Measurements from ENCODE around the gene C16orf54.
"Not testable (repeated sequence)": the region's sequence is repeated elsewhere in the genome, so short reads cannot be mapped to it uniquely, and the experiment has no call there.

The C16orf54 gene

DNA sequence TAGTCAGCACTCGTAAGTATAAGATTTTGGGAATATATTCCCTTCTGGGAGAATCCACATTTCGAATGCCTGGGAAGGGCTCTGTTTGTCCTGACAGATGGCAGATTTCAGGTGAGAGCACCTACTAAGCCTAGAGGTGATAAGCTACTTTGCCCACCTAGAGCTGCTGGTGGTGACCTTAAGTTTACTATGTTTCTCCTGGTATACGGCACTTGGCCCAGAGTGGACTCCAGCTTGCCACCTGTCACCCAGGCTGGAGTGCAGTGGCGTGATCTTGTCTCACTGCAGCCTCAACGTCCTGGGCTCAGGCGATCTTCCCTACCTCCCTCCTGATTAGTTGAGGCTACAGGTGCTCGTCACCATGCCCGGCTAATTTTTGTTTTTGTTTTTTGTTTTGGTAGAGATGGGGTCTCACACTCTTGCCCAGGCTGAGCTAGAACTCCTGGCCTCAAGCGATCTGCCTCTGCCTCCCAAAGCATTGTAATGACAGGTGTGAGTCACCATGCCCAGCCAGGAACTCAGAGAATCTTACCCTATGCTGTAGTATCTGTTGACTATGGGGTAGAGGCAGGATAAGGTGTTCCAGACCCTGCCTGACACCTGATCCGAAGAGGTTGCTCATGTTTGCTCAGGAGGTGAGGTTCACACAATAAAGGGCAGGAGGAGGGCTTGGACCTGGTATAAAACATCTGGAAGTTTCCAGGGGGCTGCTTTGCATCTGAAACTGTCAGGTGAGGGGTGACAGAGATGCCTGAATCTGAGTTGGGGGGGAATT is 32.0 kb upstream of the C16orf54 start, which contains the start of gene ZG16:
ZG16 (plus strand) TSS at position 681 of the 775 bp plus-strand sequence. CDS start 1,011 bp downstream, outside the sequence.
- no peak within 1 kb of the TSS for H3K27ac Mint-ChIP-seq

DNA sequence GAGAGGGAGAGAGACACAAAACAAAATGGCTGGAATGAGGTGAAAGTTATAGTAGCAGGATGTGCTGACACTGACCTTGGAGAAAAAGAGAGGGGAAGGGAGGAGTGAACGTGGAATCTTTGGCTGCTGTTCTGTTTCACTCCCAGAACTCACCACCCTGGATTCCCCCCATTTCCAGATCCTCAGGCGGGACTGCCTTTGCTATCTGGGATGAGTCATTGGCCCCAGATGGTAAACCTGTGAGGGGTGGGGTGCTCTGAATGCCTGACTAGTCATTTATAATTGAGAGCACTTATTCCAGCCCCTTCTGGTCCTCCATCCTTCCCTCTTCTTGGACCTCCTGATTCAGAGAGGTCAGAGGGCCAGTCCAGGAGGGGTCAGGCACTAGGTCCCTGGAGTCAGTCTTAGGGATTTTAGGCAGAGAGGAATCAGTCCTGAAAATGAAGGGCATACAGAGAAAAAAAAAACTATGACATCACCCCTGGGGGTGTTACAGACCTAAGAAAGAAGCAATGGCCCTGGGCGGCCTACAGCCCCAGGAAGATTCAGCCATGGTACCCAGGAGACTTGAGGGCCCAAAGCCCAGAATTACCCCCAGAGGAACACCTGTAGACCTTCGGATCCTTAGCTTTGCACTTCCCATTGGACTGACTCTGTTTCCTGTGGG is 30.1 kb upstream of the C16orf54 start:
- peaks cover 7% of the 10 kb centered on the region for H3K4me1 Mint-ChIP-seq
- no peaks in the 10 kb centered on the region for H3K36me3 Mint-ChIP-seq (ENCODE audit: low read depth)
- H3K4me3 Mint-ChIP-seq, result no peak overlapping the region
- ATAC-seq (no peak), DNase-seq (no peak)
- H3K27me3 Mint-ChIP-seq, result no peaks in the 10 kb centered on the region
- no peak overlapping the region for H3K27ac Mint-ChIP-seq
- H3K9me3 Mint-ChIP-seq, result no peaks in the 10 kb centered on the region

More for the DNA sequence above, 32.0 kb upstream of the C16orf54 start, which contains the start of gene ZG16:
- Mint-ChIP-seq H3K36me3 (ENCODE audit: low read depth) (no peaks in the 10 kb centered on the region), H3K9me3 (no peaks in the 10 kb centered on the region), H3K27me3 (no peaks in the 10 kb centered on the region), H3K4me1 (peaks cover 7% of the 10 kb centered on the region), H3K4me3 (no peak within 1 kb of the TSS)
- ATAC-seq (no peak), DNase-seq (no peak)

DNA sequence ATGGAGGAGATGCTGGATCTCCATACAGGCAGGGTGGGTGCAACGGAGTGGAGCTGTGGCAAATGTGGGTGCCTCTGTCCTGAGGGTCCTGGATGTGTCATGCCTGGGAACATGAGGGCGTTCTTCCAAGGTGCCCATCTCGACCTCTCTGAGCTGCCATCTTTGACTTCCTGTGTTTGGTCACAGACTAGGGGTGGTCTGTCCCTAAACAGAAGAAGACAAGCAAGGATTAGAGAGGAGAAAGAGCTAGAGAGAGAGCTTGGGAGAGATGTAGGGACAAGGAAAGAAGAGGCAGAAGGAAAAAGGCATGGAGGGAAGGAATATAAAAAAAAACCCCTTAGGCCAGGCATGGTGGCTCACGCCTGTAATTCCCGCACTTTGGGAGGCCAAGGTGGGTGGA is 28.9 kb upstream of the C16orf54 start:
- Mint-ChIP-seq H3K4me3 (no peak overlapping the region), H3K27me3 (no peaks in the 10 kb centered on the region), H3K4me1 (peaks cover 7% of the 10 kb centered on the region), H3K36me3 (ENCODE audit: low read depth) (no peaks in the 10 kb centered on the region), H3K27ac (no peak overlapping the region), H3K9me3 (no peaks in the 10 kb centered on the region)
- ATAC-seq (no peak), DNase-seq (no peak)

DNA sequence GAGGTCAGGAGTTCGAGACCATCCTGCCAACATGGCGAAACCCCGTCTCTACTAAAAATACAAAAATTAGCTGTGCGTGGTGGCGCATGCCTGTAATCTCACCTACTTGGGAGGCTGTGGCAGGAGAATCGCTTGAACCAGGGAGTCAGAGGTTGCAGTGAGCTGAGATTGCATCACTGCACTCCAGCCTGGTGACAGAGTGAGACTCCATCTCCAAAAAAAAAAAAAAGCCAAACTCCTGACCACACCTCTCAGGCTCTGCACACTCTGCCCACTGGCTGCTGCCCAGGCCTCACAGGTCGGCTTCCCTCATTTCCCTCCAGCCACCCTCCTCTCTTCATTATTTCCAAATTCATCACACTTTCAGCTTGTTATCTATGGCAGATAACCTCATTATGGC is 26.5 kb upstream of the C16orf54 start:
- not testable (repeated sequence) for DNase-seq; H3K27me3 Mint-ChIP-seq; H3K4me3 Mint-ChIP-seq; H3K4me1 Mint-ChIP-seq; H3K36me3 Mint-ChIP-seq (ENCODE audit: low read depth); H3K27ac Mint-ChIP-seq; H3K9me3 Mint-ChIP-seq; ATAC-seq

DNA sequence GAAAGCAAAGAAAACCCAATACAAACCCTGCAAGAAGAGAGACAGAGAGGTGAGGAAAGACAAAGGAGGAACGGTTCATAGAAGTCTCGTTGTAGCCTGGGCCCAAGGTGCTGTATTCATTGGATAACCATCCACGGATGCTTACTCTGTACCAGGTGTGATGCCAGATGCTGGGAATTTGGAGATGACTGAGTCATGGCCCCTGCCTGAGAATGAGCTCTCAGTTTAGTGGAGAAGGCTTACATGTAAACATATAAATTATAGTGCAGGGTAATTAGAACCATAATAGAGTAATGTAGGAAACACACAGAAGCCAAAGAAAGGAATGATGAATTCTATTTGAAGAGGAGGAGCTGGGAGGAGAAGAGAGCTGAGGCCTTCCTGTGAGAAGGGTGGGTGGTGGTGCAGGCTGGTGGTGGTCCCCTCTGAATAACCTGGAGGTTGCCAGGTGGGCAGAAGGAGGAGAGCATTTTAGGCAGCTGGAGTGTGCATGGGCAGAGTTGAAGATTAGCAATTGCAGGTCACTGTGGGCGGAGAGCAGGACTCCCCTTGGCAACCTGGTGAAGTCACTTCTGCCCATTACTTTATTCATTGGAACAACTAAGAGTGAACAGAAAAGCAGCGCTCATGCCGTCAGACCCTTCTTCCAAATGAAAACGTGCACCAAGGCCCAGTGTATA is 24.6 kb upstream of the C16orf54 start:
- Mint-ChIP-seq H3K4me1 (peaks cover 4% of the 10 kb centered on the region), H3K27ac (no peak overlapping the region), H3K4me3 (no peak overlapping the region), H3K27me3 (no peaks in the 10 kb centered on the region), H3K9me3 (no peaks in the 10 kb centered on the region), H3K36me3 (ENCODE audit: low read depth) (no peaks in the 10 kb centered on the region)
- no peak for DNase-seq
- no peak for ATAC-seq

DNA sequence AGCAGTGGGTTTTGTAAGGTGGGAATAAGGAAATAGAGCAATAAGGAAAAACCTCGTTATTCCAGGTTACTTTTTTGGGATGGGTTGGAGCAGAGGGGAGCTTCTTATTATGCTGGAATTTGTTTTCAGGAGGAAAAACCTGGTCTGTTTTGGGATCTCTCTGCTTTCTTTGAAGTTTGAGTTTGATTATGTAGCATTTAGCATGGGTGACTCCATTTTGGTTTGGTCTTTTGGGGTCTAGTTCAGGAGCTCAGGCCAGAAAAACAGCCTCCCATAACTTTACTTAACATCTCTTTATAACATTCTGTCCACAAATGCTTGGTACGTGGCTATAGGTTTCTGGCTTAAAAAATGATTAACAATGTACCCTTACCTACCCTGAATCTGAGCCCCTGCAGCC is 23.7 kb upstream of the C16orf54 start:
- H3K4me3 Mint-ChIP-seq, result no peak overlapping the region
- no peaks in the 10 kb centered on the region for H3K36me3 Mint-ChIP-seq (ENCODE audit: low read depth)
- no peaks in the 10 kb centered on the region for H3K9me3 Mint-ChIP-seq
- DNase-seq, result no peak
- H3K27me3 Mint-ChIP-seq, result no peaks in the 10 kb centered on the region
- ATAC-seq, result no peak
- peaks cover 4% of the 10 kb centered on the region for H3K4me1 Mint-ChIP-seq
- no peak overlapping the region for H3K27ac Mint-ChIP-seq

DNA sequence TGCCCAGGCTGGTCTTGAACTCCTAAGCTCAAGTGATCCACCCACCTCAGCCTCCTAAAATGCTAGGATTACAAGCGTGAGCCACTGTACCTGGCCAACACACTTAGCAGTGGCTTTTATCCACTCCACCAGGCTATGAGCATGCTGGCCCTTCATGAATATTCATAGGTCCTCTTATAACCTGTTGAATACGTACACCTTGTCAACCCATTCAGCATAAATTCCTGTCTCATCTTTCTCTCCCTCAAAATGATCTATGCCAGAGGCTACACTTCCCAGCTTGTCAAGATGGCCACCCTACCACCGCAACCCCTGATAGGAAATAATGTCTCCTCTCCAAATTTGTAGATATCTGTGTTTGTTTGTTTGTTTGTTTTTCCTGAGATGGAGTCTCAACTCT is 21.3 kb upstream of the C16orf54 start:
- no peaks in the 10 kb centered on the region for H3K36me3 Mint-ChIP-seq (ENCODE audit: low read depth)
- no peak for DNase-seq
- H3K27me3 Mint-ChIP-seq, result no peaks in the 10 kb centered on the region
- H3K27ac Mint-ChIP-seq, result no peak overlapping the region
- no peaks in the 10 kb centered on the region for H3K9me3 Mint-ChIP-seq
- ATAC-seq, result no peak
- H3K4me1 Mint-ChIP-seq, result peaks cover 4% of the 10 kb centered on the region
- no peak overlapping the region for H3K4me3 Mint-ChIP-seq

DNA sequence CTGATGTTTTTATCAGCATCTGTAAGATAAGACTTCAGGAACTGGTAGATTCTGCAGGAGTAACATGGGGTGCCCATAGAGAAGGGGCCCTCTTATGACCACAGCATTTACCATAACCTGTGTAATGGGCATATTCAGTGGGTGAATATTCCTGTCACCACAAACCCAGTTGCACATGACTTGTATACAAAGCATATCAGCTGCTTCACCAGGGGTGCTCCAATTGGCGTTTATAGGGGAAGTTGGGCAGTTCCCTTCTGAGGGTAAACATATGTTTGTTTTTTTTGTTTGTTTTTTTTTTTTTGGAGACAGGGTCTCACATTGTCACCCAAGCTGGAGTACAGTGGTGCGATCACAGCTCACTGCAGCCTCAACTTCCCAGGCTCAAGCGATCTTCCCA is 20.8 kb upstream of the C16orf54 start:
- Mint-ChIP-seq H3K27ac (no peak overlapping the region), H3K36me3 (ENCODE audit: low read depth) (no peaks in the 10 kb centered on the region), H3K9me3 (no peaks in the 10 kb centered on the region), H3K27me3 (no peaks in the 10 kb centered on the region), H3K4me1 (peaks cover 4% of the 10 kb centered on the region), H3K4me3 (no peak overlapping the region)
- no peak for ATAC-seq
- no peak for DNase-seq

DNA sequence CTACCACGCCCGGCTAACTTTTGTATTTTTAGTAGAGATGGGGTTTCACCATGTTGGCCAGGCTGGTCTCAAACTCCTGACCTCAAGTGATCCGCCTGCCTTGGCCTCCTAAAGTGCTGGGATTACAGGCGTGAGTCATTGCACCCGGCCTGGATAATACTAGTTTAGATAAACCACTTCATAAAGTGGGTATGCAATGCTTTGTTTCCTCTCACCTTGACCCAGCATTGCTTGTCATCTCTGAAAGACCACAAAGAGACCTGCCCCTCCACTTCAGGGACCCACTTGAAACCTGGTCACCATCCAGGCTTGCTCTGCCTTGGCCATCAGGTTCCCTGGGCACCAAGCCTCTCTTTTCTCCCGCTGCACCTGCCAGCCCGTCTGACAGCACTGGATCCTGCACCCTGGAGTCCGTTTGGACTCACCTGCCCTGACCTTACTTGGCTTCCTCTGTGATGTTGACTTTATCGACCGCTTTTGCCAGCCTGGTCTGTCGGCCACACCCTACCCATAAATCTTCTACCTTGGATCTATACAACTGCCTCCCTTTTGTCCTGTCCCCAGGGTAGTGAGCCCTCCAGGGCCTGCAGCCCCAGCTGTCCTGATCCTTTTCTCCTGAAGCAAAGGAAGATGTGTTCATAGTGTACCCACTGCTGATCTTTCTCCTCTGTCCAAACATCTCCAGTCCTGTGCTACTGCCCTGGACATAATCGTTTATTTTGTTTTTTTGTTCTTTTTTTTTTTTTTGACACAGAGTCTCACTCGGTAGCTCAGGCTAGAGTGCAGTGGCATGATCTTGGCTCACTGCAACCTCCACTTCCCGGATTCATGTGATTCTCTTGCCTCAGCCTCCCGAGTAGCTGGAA is 19.6 kb upstream of the C16orf54 start:
- no peaks in the 10 kb centered on the region for H3K9me3 Mint-ChIP-seq
- no peak overlapping the region for H3K27ac Mint-ChIP-seq
- ATAC-seq (no peak), DNase-seq (no peak)
- H3K4me3 Mint-ChIP-seq, result no peak overlapping the region
- H3K4me1 Mint-ChIP-seq, result peaks cover 3% of the 10 kb centered on the region
- no peaks in the 10 kb centered on the region for H3K36me3 Mint-ChIP-seq (ENCODE audit: low read depth)
- H3K27me3 Mint-ChIP-seq, result no peaks in the 10 kb centered on the region

DNA sequence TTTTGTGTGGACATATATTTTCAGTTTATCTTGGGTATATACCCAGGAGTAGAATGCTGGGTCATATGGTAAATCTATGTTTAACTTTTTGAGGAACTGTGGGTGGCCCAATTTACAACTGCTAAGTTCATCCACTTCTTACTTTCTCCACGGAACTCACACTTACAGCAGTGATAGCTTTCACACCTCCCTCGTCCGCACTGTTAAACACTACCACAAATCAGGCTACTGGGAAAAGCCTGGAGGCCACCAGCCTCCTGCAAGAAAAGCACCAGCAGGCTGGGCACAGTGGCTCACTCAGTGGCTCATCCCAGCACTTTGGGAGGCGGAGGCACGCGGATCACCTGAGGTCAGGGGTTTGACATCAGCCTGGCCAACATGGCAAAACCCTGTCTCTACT is 17.5 kb upstream of the C16orf54 start:
- Mint-ChIP-seq H3K27me3 (no peaks in the 10 kb centered on the region), H3K4me1 (peaks cover 4% of the 10 kb centered on the region), H3K9me3 (no peaks in the 10 kb centered on the region), H3K36me3 (ENCODE audit: low read depth) (no peaks in the 10 kb centered on the region), H3K4me3 (no peak overlapping the region), H3K27ac (no peak overlapping the region)
- DNase-seq (no peak), ATAC-seq (no peak)

DNA sequence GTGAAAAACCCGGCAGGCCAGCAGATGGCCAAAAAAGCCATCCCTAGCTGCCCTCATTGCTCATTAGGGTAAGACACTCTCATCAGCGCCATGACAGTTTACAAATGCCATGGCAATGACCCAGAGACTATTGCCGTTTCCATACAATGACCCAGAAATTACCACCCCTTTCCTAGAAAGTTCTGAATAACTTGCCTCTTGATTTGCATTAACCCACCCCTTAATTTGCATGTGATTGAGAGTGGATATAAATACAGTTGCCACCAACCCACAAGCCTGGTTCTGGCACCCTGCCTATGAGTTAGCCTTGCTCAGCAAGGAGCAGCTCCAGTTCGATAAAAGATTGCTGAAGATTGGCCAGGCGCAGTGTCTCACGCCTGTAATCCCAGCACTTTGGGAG is 16.1 kb upstream of the C16orf54 start:
- no peak overlapping the region for H3K4me3 Mint-ChIP-seq
- H3K36me3 Mint-ChIP-seq (ENCODE audit: low read depth), result no peaks in the 10 kb centered on the region
- DNase-seq (no peak), ATAC-seq (no peak)
- H3K9me3 Mint-ChIP-seq, result no peaks in the 10 kb centered on the region
- peaks cover 6% of the 10 kb centered on the region for H3K4me1 Mint-ChIP-seq
- no peak overlapping the region for H3K27ac Mint-ChIP-seq
- no peaks in the 10 kb centered on the region for H3K27me3 Mint-ChIP-seq

DNA sequence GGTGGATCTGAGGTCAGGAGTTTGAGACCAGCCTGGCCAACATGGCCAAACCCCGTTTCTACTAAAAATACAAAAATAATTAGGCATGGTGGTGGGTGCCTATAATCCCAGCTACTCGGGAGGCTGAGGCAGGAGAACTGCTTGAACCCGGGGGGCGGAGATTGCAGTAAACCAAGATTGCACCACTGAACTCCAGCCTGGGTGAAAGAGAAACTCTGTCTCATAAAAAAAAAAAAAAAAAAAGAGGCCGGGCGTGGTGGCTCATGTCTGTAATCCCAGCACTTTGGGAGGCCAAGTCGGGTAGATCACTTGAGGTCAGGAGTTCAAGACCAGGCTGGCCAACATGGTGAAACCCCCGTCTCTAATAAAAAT is 15.5 kb upstream of the C16orf54 start:
- not testable (repeated sequence) for H3K27ac Mint-ChIP-seq; H3K36me3 Mint-ChIP-seq (ENCODE audit: low read depth); DNase-seq; H3K27me3 Mint-ChIP-seq; ATAC-seq; H3K4me3 Mint-ChIP-seq; H3K9me3 Mint-ChIP-seq
- peaks cover 12% of the 10 kb centered on the region for H3K4me1 Mint-ChIP-seq

DNA sequence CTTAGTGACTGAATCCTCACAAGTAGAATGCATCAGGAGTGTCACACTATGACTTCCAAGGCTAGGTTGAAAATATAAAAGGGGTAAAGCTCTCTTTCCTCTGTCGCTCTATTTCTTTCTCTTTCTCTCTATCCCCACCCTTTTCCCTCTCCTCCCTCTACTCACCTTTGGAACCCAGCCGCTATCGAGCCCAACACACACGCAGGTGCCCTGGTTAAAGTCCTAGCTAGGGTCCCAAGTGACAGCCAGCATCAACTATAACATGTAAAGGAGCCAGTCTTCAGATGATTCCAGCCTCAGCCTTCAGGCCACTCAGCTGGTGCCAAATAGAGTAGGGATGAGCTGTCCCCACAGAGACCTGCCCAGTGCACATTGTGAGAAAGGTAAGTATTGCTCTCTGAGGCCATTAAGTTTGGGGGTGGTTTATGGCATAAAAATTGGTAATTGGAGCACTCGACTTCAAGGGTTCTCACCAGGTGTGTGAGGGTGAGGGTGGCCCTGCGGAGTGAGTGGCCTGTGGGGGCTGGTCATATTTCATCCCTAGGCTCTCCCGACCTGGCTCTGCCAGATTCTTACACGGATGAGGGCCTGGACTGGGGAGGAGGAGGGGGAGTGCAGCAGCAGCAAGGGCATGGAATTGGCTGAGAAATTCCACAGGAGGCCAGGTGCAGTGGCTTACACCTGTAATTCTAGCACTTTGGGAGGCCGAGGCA is 14.9 kb upstream of the C16orf54 start:
- no peak overlapping the region for H3K4me3 Mint-ChIP-seq
- no peaks in the 10 kb centered on the region for H3K9me3 Mint-ChIP-seq
- H3K4me1 Mint-ChIP-seq, result peaks cover 12% of the 10 kb centered on the region
- no peak overlapping the region for H3K27ac Mint-ChIP-seq
- H3K36me3 Mint-ChIP-seq (ENCODE audit: low read depth), result no peaks in the 10 kb centered on the region
- DNase-seq (no peak), ATAC-seq (no peak)
- no peaks in the 10 kb centered on the region for H3K27me3 Mint-ChIP-seq

DNA sequence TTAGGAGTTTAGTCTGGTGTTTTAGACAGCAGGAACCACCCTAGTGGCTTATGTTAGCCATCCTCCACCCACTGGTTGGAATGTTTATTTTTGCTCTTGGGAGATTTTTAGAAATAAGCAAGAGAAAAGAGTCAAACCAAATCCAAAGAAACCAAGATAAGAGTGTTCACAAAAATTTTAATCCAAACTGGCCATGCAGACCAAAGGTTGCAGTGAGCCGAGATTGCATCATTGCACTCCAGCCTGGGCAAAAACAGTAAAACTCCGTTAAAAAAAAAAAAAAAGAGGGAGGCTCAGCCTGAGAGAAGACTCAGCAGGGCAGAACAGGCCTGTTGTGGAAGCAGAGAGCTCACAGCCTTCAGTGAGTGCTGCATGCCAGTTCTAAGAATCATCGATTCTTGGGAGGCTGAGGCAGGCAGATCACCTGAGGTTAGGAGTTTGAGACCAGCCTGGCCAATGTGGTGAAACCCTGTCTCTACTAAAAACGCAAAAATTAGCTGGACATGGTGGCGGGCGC is 12.2 kb upstream of the C16orf54 start:
- Mint-ChIP-seq H3K36me3 (ENCODE audit: low read depth) (no peaks in the 10 kb centered on the region), H3K9me3 (no peaks in the 10 kb centered on the region), H3K4me3 (no peak overlapping the region), H3K27me3 (no peaks in the 10 kb centered on the region), H3K4me1 (peaks cover 24% of the 10 kb centered on the region), H3K27ac (no peak overlapping the region)
- no peak for DNase-seq
- ATAC-seq, result no peak

Measured in activated naive CD8-positive, alpha-beta T cell treated with anti-CD3 and anti-CD28 coated beads, Interleukin-2, amount 50 U/mL, for 24 hours (primary cell).